Activated T-cell treated with anti-CD3 and anti-CD28 coated beads, Interleukin-2, amount 50 U/mL, for 72 hours (primary cell): ENCODE data around the gene EFHC1. TPM values are rescaled to one million over a fixed set of nuclear protein-coding genes. Genes with fewer than 3 reads are reported as not detected.

ENCODE experiments used
- ATAC-seq, 2 donors: fragments of 150-1000 bp; cut with Tn5 transposase; replicated peaks in 1 of 2; 2 replicates each; pipeline ENCODE4 v1.10.0; 2021; ENCODE audit warnings: moderate library complexity in 2 of 2, mild to moderate bottlenecking in 1 of 2
- DNase-seq, 2 donors: peaks; one replicate each; pipeline ENCODE4 v3.0.0; 2021 to 2022; ENCODE audit warnings: mixed read lengths in 1 of 2
- H3K27ac Mint-ChIP-seq: one replicate; pipeline ENCODE4 v1.8.0; 2022; ENCODE audit warnings: mild to moderate bottlenecking, moderate library complexity, mixed read lengths
- H3K27me3 Mint-ChIP-seq: one replicate; pipeline ENCODE4 v1.8.0; 2022; ENCODE audit warnings: low read depth, mixed read lengths
- H3K36me3 Mint-ChIP-seq, 2 donors: one replicate each; pipeline ENCODE4 v1.8.0; 2022; ENCODE audit warnings: mixed read lengths in 2 of 2, mild to moderate bottlenecking in 1 of 2; ENCODE audit not compliant: insufficient read depth in 2 of 2
- H3K4me1 Mint-ChIP-seq: one replicate; pipeline ENCODE4 v1.8.0; 2022; ENCODE audit warnings: low read depth, mixed read lengths
- H3K4me3 Mint-ChIP-seq, 2 donors: one replicate each; pipeline ENCODE4 v1.8.0; 2022; ENCODE audit warnings: mild to moderate bottlenecking in 2 of 2, mixed read lengths in 2 of 2, moderate library complexity in 2 of 2
- H3K9me3 Mint-ChIP-seq, 2 donors: one replicate each; pipeline ENCODE4 v1.8.0; 2022; ENCODE audit warnings: mixed read lengths in 2 of 2
- total RNA-seq, 2 donors: library from RNA; stranded (reverse); gene quantifications; one replicate each; pipeline ENCODE4 v1.2.3, GENCODE V29; 2022

The EFHC1 gene
- total RNA-seq, 2 donors from 2014 or later, result 4.6 to 5.1 TPM

GRCh38 chr6:52537001-52537753 lies 117.0 kb downstream of the EFHC1 start:
- no peaks in the 10 kb centered on the region for H3K9me3 Mint-ChIP-seq
- no peaks in the 10 kb centered on the region for H3K36me3 Mint-ChIP-seq

GRCh38 chr6:52538252-52538900 lies 118.2 kb downstream of the EFHC1 start:
- Mint-ChIP-seq H3K27ac (no peak overlapping the region), H3K9me3 (no peaks in the 10 kb centered on the region), H3K27me3 (no peaks in the 10 kb centered on the region), H3K4me1 (peaks cover 47% of the 10 kb centered on the region), H3K36me3 (no peaks in the 10 kb centered on the region), H3K4me3 (no peak overlapping the region)
- ATAC-seq (no peak), DNase-seq (no peak)

More at GRCh38 chr6:52537001-52537753, 117.0 kb downstream of the EFHC1 start:
- ATAC-seq, result peak; percentile 53 to 69
- DNase-seq, result peak; percentile 18 to 23
- H3K27me3 Mint-ChIP-seq, result no peaks in the 10 kb centered on the region
- H3K4me1 Mint-ChIP-seq, result peaks cover 47% of the 10 kb centered on the region
- peak overlapping the region; percentile 29 to 38 for H3K4me3 Mint-ChIP-seq
- H3K27ac Mint-ChIP-seq, result peak overlapping the region; percentile 1

GRCh38 chr6:52538901-52539354 lies 118.8 kb downstream of the EFHC1 start:
- H3K4me3 Mint-ChIP-seq, result no peak overlapping the region
- no peaks in the 10 kb centered on the region for H3K27me3 Mint-ChIP-seq
- ATAC-seq (no peak), DNase-seq (no peak)
- H3K36me3 Mint-ChIP-seq, result no peaks in the 10 kb centered on the region
- no peaks in the 10 kb centered on the region for H3K9me3 Mint-ChIP-seq
- H3K27ac Mint-ChIP-seq, result no peak overlapping the region
- peaks cover 47% of the 10 kb centered on the region for H3K4me1 Mint-ChIP-seq

GRCh38 chr6:52539607-52540006 lies 119.5 kb downstream of the EFHC1 start:
- Mint-ChIP-seq H3K27me3 (no peaks in the 10 kb centered on the region), H3K36me3 (no peaks in the 10 kb centered on the region), H3K4me3 (no peak overlapping the region), H3K27ac (no peak overlapping the region), H3K9me3 (no peaks in the 10 kb centered on the region), H3K4me1 (peaks cover 45% of the 10 kb centered on the region)
- DNase-seq (no peak), ATAC-seq (no peak)

GRCh38 chr6:52540286-52540902 lies 120.3 kb downstream of the EFHC1 start:
- Mint-ChIP-seq H3K27me3 (no peaks in the 10 kb centered on the region), H3K27ac (no peak overlapping the region), H3K4me1 (peaks cover 39% of the 10 kb centered on the region), H3K9me3 (no peaks in the 10 kb centered on the region), H3K36me3 (no peaks in the 10 kb centered on the region), H3K4me3 (no peak overlapping the region)
- ATAC-seq, result no peak
- DNase-seq, result no peak

GRCh38 chr6:52541135-52541534 lies 121.0 kb downstream of the EFHC1 start:
- H3K9me3 Mint-ChIP-seq, result no peaks in the 10 kb centered on the region
- H3K36me3 Mint-ChIP-seq, result no peaks in the 10 kb centered on the region
- H3K4me3 Mint-ChIP-seq, result no peak overlapping the region
- peaks cover 39% of the 10 kb centered on the region for H3K4me1 Mint-ChIP-seq
- DNase-seq (no peak), ATAC-seq (no peak)
- H3K27ac Mint-ChIP-seq, result no peak overlapping the region
- H3K27me3 Mint-ChIP-seq, result no peaks in the 10 kb centered on the region

- Mint-ChIP-seq H3K27me3 (no peaks in the 10 kb centered on the region), H3K36me3 (no peaks in the 10 kb centered on the region), H3K4me1 (peaks cover 23% of the 10 kb centered on the region), H3K4me3 (no peak overlapping the region), H3K27ac (no peak overlapping the region), H3K9me3 (no peaks in the 10 kb centered on the region)
- DNase-seq (no peak), ATAC-seq (no peak)
Observed at GRCh38 chr6:52543262-52543661, 123.1 kb downstream of the EFHC1 start.

- no peak overlapping the region for H3K4me3 Mint-ChIP-seq
- no peak for ATAC-seq
- DNase-seq, result no peak
- no peak overlapping the region for H3K27ac Mint-ChIP-seq
- no peaks in the 10 kb centered on the region for H3K27me3 Mint-ChIP-seq
- H3K4me1 Mint-ChIP-seq, result peaks cover 17% of the 10 kb centered on the region
- H3K9me3 Mint-ChIP-seq, result no peaks in the 10 kb centered on the region
- H3K36me3 Mint-ChIP-seq, result no peaks in the 10 kb centered on the region
Observed at GRCh38 chr6:52543729-52544601, 123.8 kb downstream of the EFHC1 start.

- no peak for DNase-seq
- Mint-ChIP-seq H3K36me3 (no peaks in the 10 kb centered on the region), H3K4me3 (no peak overlapping the region), H3K9me3 (no peaks in the 10 kb centered on the region), H3K27ac (no peak overlapping the region), H3K27me3 (no peaks in the 10 kb centered on the region), H3K4me1 (peaks cover 17% of the 10 kb centered on the region)
- ATAC-seq, result no peak
Observed at GRCh38 chr6:52544602-52545405, 124.7 kb downstream of the EFHC1 start.

GRCh38 chr6:52545406-52546119 lies 125.4 kb downstream of the EFHC1 start:
- Mint-ChIP-seq H3K27ac (no peak overlapping the region), H3K36me3 (no peaks in the 10 kb centered on the region), H3K9me3 (no peaks in the 10 kb centered on the region), H3K4me1 (peaks cover 17% of the 10 kb centered on the region), H3K4me3 (no peak overlapping the region), H3K27me3 (no peaks in the 10 kb centered on the region)
- ATAC-seq (no peak), DNase-seq (no peak)

- H3K27ac Mint-ChIP-seq, result no peak overlapping the region
- H3K9me3 Mint-ChIP-seq, result no peaks in the 10 kb centered on the region
- H3K36me3 Mint-ChIP-seq, result no peaks in the 10 kb centered on the region
- H3K27me3 Mint-ChIP-seq, result no peaks in the 10 kb centered on the region
- peaks cover 17% of the 10 kb centered on the region for H3K4me1 Mint-ChIP-seq
- ATAC-seq (no peak), DNase-seq (no peak)
- no peak overlapping the region for H3K4me3 Mint-ChIP-seq
Observed at GRCh38 chr6:52546192-52546591, 126.0 kb downstream of the EFHC1 start.

- H3K4me1 Mint-ChIP-seq, result peaks cover 17% of the 10 kb centered on the region
- H3K4me3 Mint-ChIP-seq, result no peak overlapping the region
- no peak overlapping the region for H3K27ac Mint-ChIP-seq
Observed at GRCh38 chr6:52546678-52547077, 126.5 kb downstream of the EFHC1 start.

More at GRCh38 chr6:52546678-52547077, 126.5 kb downstream of the EFHC1 start:
- Mint-ChIP-seq H3K9me3 (no peaks in the 10 kb centered on the region), H3K36me3 (no peaks in the 10 kb centered on the region), H3K27me3 (no peaks in the 10 kb centered on the region)
- DNase-seq (no peak), ATAC-seq (no peak)
